ENCODE measurements around the gene MGAT3.

MGAT3 gene

GRCh38 chr22:39445678-39446077 is 11.1 kb upstream of the MGAT3 start:
- no peaks in the 10 kb centered on the region for H3K27me3 ChIP-seq (ENCODE audit: insufficient read depth, poor library complexity, severe bottlenecking)
- no peak for DNase-seq (ENCODE audit: low read depth in 1 of 2, low spot score in 1 of 2)
- H3K27ac ChIP-seq (replicated peaks): peak overlapping the region; percentile 89
- H3K4me3 ChIP-seq (replicated peaks; ENCODE audit: insufficient read depth, low read length): no peak overlapping the region
- TF ChIP-seq POLR2AphosphoS5 (IDR thresholded peaks at IDR 0.05; ENCODE audit: low read depth): no peak
- no peak for TF ChIP-seq SPI1 (IDR thresholded peaks at IDR 0.05; ENCODE audit: borderline replicate concordance, low read depth)
- no peak for TF ChIP-seq GABPA (IDR thresholded peaks at IDR 0.05; ENCODE audit: low read depth)

DNA sequence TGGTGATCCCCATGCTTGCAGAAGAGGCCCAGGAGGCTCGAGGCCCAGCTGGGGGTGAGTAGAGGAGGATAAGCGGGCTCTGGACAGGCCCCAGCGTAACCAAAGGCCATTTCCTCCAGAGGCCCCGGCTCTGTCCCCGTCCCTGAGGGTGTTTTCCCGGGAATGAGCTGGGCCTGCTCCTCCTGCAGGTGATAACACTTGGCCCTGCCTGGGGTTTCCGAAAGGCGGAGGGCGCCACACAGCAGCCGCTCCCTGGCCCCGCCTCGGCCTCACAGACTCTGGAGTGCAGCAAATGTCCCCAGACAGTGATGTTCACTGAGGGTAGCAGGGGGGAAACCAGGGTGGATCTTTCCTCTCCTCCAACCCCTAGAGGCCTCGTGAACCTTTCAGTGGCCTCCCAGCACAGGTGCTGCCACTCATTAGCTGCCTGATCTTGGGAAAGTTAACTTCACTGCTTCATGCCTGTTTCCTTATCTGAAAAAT is 10.5 kb upstream of the MGAT3 start:
- no peak overlapping the region for H3K4me3 ChIP-seq (replicated peaks; ENCODE audit: insufficient read depth, low read length)
- DNase-seq (ENCODE audit: low read depth in 1 of 2, low spot score in 1 of 2): peak in 1 of 2 experiments; percentile 39
- H3K27me3 ChIP-seq (ENCODE audit: insufficient read depth, poor library complexity, severe bottlenecking): no peaks in the 10 kb centered on the region
- TF ChIP-seq POLR2AphosphoS5 (IDR thresholded peaks at IDR 0.05; ENCODE audit: low read depth) (no peak), SPI1 (IDR thresholded peaks at IDR 0.05; ENCODE audit: borderline replicate concordance, low read depth) (no peak), CTCF (IDR thresholded peaks at IDR 0.05; ENCODE audit: insufficient read depth, low read length) (no peak), GABPA (IDR thresholded peaks at IDR 0.05; ENCODE audit: low read depth) (no peak)
- TF ChIP-seq, protein P1, sequence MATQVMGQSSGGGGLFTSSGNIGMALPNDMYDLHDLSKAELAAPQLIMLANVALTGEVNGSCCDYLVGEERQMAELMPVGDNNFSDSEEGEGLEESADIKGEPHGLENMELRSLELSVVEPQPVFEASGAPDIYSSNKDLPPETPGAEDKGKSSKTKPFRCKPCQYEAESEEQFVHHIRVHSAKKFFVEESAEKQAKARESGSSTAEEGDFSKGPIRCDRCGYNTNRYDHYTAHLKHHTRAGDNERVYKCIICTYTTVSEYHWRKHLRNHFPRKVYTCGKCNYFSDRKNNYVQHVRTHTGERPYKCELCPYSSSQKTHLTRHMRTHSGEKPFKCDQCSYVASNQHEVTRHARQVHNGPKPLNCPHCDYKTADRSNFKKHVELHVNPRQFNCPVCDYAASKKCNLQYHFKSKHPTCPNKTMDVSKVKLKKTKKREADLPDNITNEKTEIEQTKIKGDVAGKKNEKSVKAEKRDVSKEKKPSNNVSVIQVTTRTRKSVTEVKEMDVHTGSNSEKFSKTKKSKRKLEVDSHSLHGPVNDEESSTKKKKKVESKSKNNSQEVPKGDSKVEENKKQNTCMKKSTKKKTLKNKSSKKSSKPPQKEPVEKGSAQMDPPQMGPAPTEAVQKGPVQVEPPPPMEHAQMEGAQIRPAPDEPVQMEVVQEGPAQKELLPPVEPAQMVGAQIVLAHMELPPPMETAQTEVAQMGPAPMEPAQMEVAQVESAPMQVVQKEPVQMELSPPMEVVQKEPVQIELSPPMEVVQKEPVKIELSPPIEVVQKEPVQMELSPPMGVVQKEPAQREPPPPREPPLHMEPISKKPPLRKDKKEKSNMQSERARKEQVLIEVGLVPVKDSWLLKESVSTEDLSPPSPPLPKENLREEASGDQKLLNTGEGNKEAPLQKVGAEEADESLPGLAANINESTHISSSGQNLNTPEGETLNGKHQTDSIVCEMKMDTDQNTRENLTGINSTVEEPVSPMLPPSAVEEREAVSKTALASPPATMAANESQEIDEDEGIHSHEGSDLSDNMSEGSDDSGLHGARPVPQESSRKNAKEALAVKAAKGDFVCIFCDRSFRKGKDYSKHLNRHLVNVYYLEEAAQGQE (IDR thresholded peaks at IDR 0.05; ENCODE audit: insufficient replicate concordance, low read depth): no peak
- peak overlapping the region; percentile 89 for H3K27ac ChIP-seq (replicated peaks)

GRCh38 chr22:39448205-39449054 is 8.4 kb upstream of the MGAT3 start:
- TF ChIP-seq POLR2AphosphoS5 (IDR thresholded peaks at IDR 0.05; ENCODE audit: low read depth) (no peak), GABPA (IDR thresholded peaks at IDR 0.05; ENCODE audit: low read depth) (no peak), SPI1 (IDR thresholded peaks at IDR 0.05; ENCODE audit: borderline replicate concordance, low read depth) (no peak), CTCF (IDR thresholded peaks at IDR 0.05; ENCODE audit: insufficient read depth, low read length) (no peak)
- TF ChIP-seq, protein P1 (IDR thresholded peaks at IDR 0.05; ENCODE audit: insufficient replicate concordance, low read depth): no peak
- Histone ChIP-seq H3K27ac (replicated peaks) (peak overlapping the region; percentile 89), H3K27me3 (ENCODE audit: insufficient read depth, poor library complexity, severe bottlenecking) (no peaks in the 10 kb centered on the region), H3K4me3 (replicated peaks; ENCODE audit: insufficient read depth, low read length) (no peak overlapping the region)
- DNase-seq (ENCODE audit: low read depth in 1 of 2, low spot score in 1 of 2): no peak

- Histone ChIP-seq H3K27ac (replicated peaks) (no peak overlapping the region), H3K4me3 (replicated peaks; ENCODE audit: insufficient read depth, low read length) (no peak overlapping the region)
- no peak for DNase-seq (ENCODE audit: low read depth in 1 of 2, low spot score in 1 of 2)
Measured at GRCh38 chr22:39449708-39450107, 7.1 kb upstream of the MGAT3 start.

More at GRCh38 chr22:39449708-39450107, 7.1 kb upstream of the MGAT3 start:
- H3K27me3 ChIP-seq (ENCODE audit: insufficient read depth, poor library complexity, severe bottlenecking): no peaks in the 10 kb centered on the region
- TF ChIP-seq, protein P1 (IDR thresholded peaks at IDR 0.05; ENCODE audit: insufficient replicate concordance, low read depth): no peak
- no peak for TF ChIP-seq GABPA (IDR thresholded peaks at IDR 0.05; ENCODE audit: low read depth)
- TF ChIP-seq CTCF (IDR thresholded peaks at IDR 0.05; ENCODE audit: insufficient read depth, low read length): no peak
- TF ChIP-seq SPI1 (IDR thresholded peaks at IDR 0.05; ENCODE audit: borderline replicate concordance, low read depth): no peak
- no peak for TF ChIP-seq POLR2AphosphoS5 (IDR thresholded peaks at IDR 0.05; ENCODE audit: low read depth)
